GM12891 (cell line): ENCODE data around the gene PTPN23.

Experiments used
- DNase-seq: peaks from one replicate; pipeline ENCODE4 v3.0.0; 2011; ENCODE audit warnings: low spot score; ENCODE audit not compliant: insufficient read length
- FAIRE-seq: peaks from 2 replicates; lab custom pipeline; 2011; peaks lifted over from hg19 to GRCh38; lab: Jason Lieb, UNC
- PAX5 ChIP-seq: IDR thresholded peaks from 2 replicates; pipeline ENCODE4 v1.6.1; 2011; ENCODE audit warnings: low read length, moderate library complexity, mild to moderate bottlenecking; ENCODE audit not compliant: insufficient read depth, severe bottlenecking
- POLR2A ChIP-seq: IDR thresholded peaks from 2 replicates; pipeline ENCODE4 v1.6.1; 2011; ENCODE audit warnings: low read depth, low read length, control low read depth
- POLR2AphosphoS5 ChIP-seq: IDR thresholded peaks from 2 replicates; pipeline ENCODE4 v1.6.1; 2011; ENCODE audit warnings: low read depth, low read length, control low read depth
- POU2F2 ChIP-seq: IDR thresholded peaks from 2 replicates; pipeline ENCODE4 v1.6.1; 2011; ENCODE audit warnings: low read depth, mild to moderate bottlenecking, control low read depth, low read length, moderate library complexity
- SPI1 ChIP-seq: IDR thresholded peaks from 2 replicates; pipeline ENCODE4 v1.6.1; 2011; ENCODE audit warnings: low read depth, low read length, control low read depth
- TAF1 ChIP-seq: IDR thresholded peaks from 2 replicates; pipeline ENCODE4 v1.6.1; 2011; ENCODE audit warnings: low read depth, low read length, control low read depth

PTPN23 gene

GRCh38 chr3:47410801-47411646, 30.2 kb downstream of the PTPN23 start:
- DNase-seq = no peak
- FAIRE-seq = no peak

GRCh38 chr3:47411696-47412452, 31.1 kb downstream of the PTPN23 start:
- no peak for TF ChIP-seq TAF1
- TF ChIP-seq POLR2A = no peak
- no peak for TF ChIP-seq PAX5
- TF ChIP-seq POLR2AphosphoS5 = no peak
- no peak for TF ChIP-seq SPI1
- no peak for TF ChIP-seq POU2F2
- FAIRE-seq = no peak
- DNase-seq = no peak

More at GRCh38 chr3:47410801-47411646, 30.2 kb downstream of the PTPN23 start:
- TF ChIP-seq POLR2A = 0 out of 2 replicates have a peak, but pooled peaks have one; percentile 7
- no peak for TF ChIP-seq PAX5

GRCh38 chr3:47412453-47412756, 31.6 kb downstream of the PTPN23 start:
- no peak for FAIRE-seq

GRCh38 chr3:47412842-47413520, 32.2 kb downstream of the PTPN23 start:
- FAIRE-seq = no peak
- no peak for DNase-seq
- TF ChIP-seq POLR2A (no peak), POLR2AphosphoS5 (no peak), TAF1 (no peak), PAX5 (no peak), SPI1 (no peak), POU2F2 (no peak)

More at GRCh38 chr3:47412453-47412756, 31.6 kb downstream of the PTPN23 start:
- TF ChIP-seq TAF1 (no peak), SPI1 (no peak), POLR2AphosphoS5 (0 out of 2 replicates have a peak, but pooled peaks have one; percentile 1), POU2F2 (no peak), POLR2A (0 out of 2 replicates have a peak, but pooled peaks have one; percentile 14), PAX5 (no peak)
- DNase-seq = no peak

GRCh38 chr3:47413751-47414150, 32.9 kb downstream of the PTPN23 start:
- TF ChIP-seq POLR2A = no peak
- no peak for TF ChIP-seq SPI1
- TF ChIP-seq POLR2AphosphoS5 = no peak; the same call in 1 of the 2 replicates
- TF ChIP-seq TAF1 = no peak
- no peak for FAIRE-seq

GRCh38 chr3:47414161-47414564, 33.3 kb downstream of the PTPN23 start:
- no peak; the same call in none of the 2 replicates for TF ChIP-seq POLR2AphosphoS5
- TF ChIP-seq TAF1 = no peak
- no peak for TF ChIP-seq POU2F2
- TF ChIP-seq POLR2A = peak; percentile 35; the same call in 1 of the 2 replicates
- DNase-seq (no peak), FAIRE-seq (no peak)

More at GRCh38 chr3:47413751-47414150, 32.9 kb downstream of the PTPN23 start:
- DNase-seq = no peak

GRCh38 chr3:47414666-47415587, 34.1 kb downstream of the PTPN23 start:
- TF ChIP-seq SPI1 (no peak), POLR2AphosphoS5 (no peak; the same call in 1 of the 2 replicates), PAX5 (no peak), POLR2A (no peak)
- DNase-seq (no peak), FAIRE-seq (no peak)

- no peak for TF ChIP-seq TAF1
- TF ChIP-seq POLR2AphosphoS5 = peak; percentile 22; the same call in 1 of the 2 replicates
- DNase-seq = no peak
- no peak for FAIRE-seq
These were observed 35.2 kb downstream of the PTPN23 start for GRCh38 chr3:47416041-47416440.
